Lung (tissue), 12 donors: Measurements from ENCODE around the gene DOCK1. TPM values are rescaled to one million over a fixed set of nuclear protein-coding genes. Genes with fewer than 3 reads are reported as not detected.

ENCODE experiments used
- ATAC-seq: fragments of 200-7000 bp; cut with Tn5 transposase; one replicate; pipeline ENCODE4 v1.9.1; 2020; ENCODE audit warnings: moderate number of reproducible peaks; ENCODE audit not compliant: insufficient read depth, low FRiP score
- DNase-seq, 3 donors: peaks; one replicate each; pipeline ENCODE4 v3.0.0-alpha.2; 2013 to 2017
- H3K27ac ChIP-seq, 2 donors: one replicate each; pipeline ENCODE4 v1.5.1; 2013; ENCODE audit warnings: mild to moderate bottlenecking in 2 of 2, moderate library complexity in 2 of 2, control low read depth in 1 of 2, inconsistent platforms in 1 of 2, low read depth in 1 of 2, low read length in 1 of 2
- H3K27me3 ChIP-seq, 3 donors: one replicate each; pipeline ENCODE4 v1.5.1; 2013; ENCODE audit warnings: low read length in 2 of 3; ENCODE audit not compliant: control insufficient read depth in 3 of 3, insufficient read depth in 3 of 3
- H3K36me3 ChIP-seq, 4 donors: one replicate each; pipeline ENCODE4 v1.5.1; 2013; ENCODE audit warnings: low read length in 4 of 4, mild to moderate bottlenecking in 1 of 4, moderate library complexity in 1 of 4; ENCODE audit not compliant: control insufficient read depth in 4 of 4, insufficient read depth in 4 of 4
- H3K4me1 ChIP-seq, 5 donors: one replicate each; pipeline ENCODE4 v1.5.1; 2013; ENCODE audit warnings: low read length in 5 of 5, mild to moderate bottlenecking in 2 of 5, moderate library complexity in 1 of 5; ENCODE audit not compliant: control insufficient read depth in 5 of 5, insufficient read depth in 5 of 5
- H3K4me3 ChIP-seq: one replicate; pipeline ENCODE4 v1.5.1; 2013; ENCODE audit warnings: mild to moderate bottlenecking, control low read depth, moderate library complexity
- H3K9ac ChIP-seq, 2 donors: one replicate each; pipeline ENCODE4 v1.5.1; 2013; ENCODE audit warnings: low read length in 2 of 2, control low read depth in 1 of 2; ENCODE audit not compliant: insufficient read depth in 1 of 2
- H3K9me3 ChIP-seq, 4 donors: one replicate each; pipeline ENCODE4 v1.5.1; 2013; ENCODE audit warnings: low read length in 3 of 4, mild to moderate bottlenecking in 1 of 4, moderate library complexity in 1 of 4; ENCODE audit not compliant: control insufficient read depth in 4 of 4, insufficient read depth in 3 of 4
- CTCF ChIP-seq: IDR thresholded peaks from 2 replicates; pipeline ENCODE4 v1.5.1; 2012; ENCODE audit warnings: mild to moderate bottlenecking; ENCODE audit errors: control extremely low read depth, extremely low read depth
- WGBS, 2 donors: extraction: QIAGEN DNeasy Blood & Tissue Kit; methylation state at CpG; one replicate each; pipeline ENCODE4 v1.1.7; 2013; 5-methylcytosine and 5-hydroxymethylcytosine counted together
- polyA plus RNA-seq, 2 donors: library from polyadenylated mRNA; stranded (reverse); fragments of 200-250 nt; gene quantifications; one replicate each; pipeline ENCODE4 v1.2.1, GENCODE V29; 2013
- total RNA-seq, 2 donors: library from RNA; depleted of rRNA in 1 of 2; stranded (reverse); fragments of >200 nt in 1 of 2; gene quantifications; one replicate each; pipeline ENCODE4 v1.2.1, GENCODE V29; 2014 to 2021
- donor health status: control.
- donor health status: control.
- donor health status: Bipolar disorder and iron deficiency.
- donor health status: healthy.
- donor health status: DM: yes; HTN: yes; CAD: no.

The DOCK1 gene
- total and polyA plus RNA-seq, 4 donors: 11.2 to 102 (median 30.5) TPM

- peaks cover 0 to 11% (median 5%) of the 10 kb centered on the region in 4 donors for H3K36me3 ChIP-seq
- 90 to 94% methylated on average over 5 of the region's 5 CpGs for WGBS, 2 donors
- H3K9ac ChIP-seq: no peak overlapping the region
- H3K27ac ChIP-seq: no peak overlapping the region
- H3K4me3 ChIP-seq: no peak overlapping the region
- TF ChIP-seq CTCF: no peak
- H3K4me1 ChIP-seq: no peaks in the 10 kb centered on the region
- H3K27me3 ChIP-seq: no peaks in the 10 kb centered on the region
- ATAC-seq (no peak), DNase-seq (no peak)
- H3K9me3 ChIP-seq: peaks cover 0 to 1% (median 0%) of the 10 kb centered on the region in 4 donors
Observed at GRCh38 chr10:127089446-127089845, 184.2 kb downstream of the DOCK1 start.

GRCh38 chr10:127090138-127090537 lies 184.9 kb downstream of the DOCK1 start:
- H3K9ac ChIP-seq: no peak overlapping the region
- no peak overlapping the region for H3K27ac ChIP-seq
- no peaks in the 10 kb centered on the region for H3K27me3 ChIP-seq
- peaks cover 0 to 11% (median 5%) of the 10 kb centered on the region in 4 donors for H3K36me3 ChIP-seq
- 89 to 94% methylated on average over 8 of the region's 8 CpGs for WGBS, 2 donors
- H3K4me1 ChIP-seq: no peaks in the 10 kb centered on the region
- H3K4me3 ChIP-seq: no peak overlapping the region
- no peak for DNase-seq
- no peak for ATAC-seq
- TF ChIP-seq CTCF: no peak
- peaks cover 0 to 1% (median 0%) of the 10 kb centered on the region in 4 donors for H3K9me3 ChIP-seq

GRCh38 chr10:127091354-127091753 lies 186.1 kb downstream of the DOCK1 start:
- Histone ChIP-seq H3K9me3 (peaks cover 0 to 1% (median 0%) of the 10 kb centered on the region in 4 donors), H3K4me1 (no peaks in the 10 kb centered on the region), H3K27me3 (no peaks in the 10 kb centered on the region), H3K27ac (no peak overlapping the region), H3K4me3 (no peak overlapping the region), H3K9ac (no peak overlapping the region), H3K36me3 (peaks cover 0 to 14% (median 5%) of the 10 kb centered on the region in 4 donors)
- ATAC-seq (no peak), DNase-seq (no peak)
- no peak for TF ChIP-seq CTCF
- WGBS, 2 donors: 94 to 97% methylated on average over 7 of the region's 7 CpGs

GRCh38 chr10:127092916-127093315 lies 187.7 kb downstream of the DOCK1 start:
- H3K36me3 ChIP-seq: peaks cover 0 to 18% (median 5%) of the 10 kb centered on the region in 4 donors
- no peaks in the 10 kb centered on the region for H3K4me1 ChIP-seq

More at GRCh38 chr10:127092916-127093315, 187.7 kb downstream of the DOCK1 start:
- Histone ChIP-seq H3K4me3 (no peak overlapping the region), H3K27me3 (no peaks in the 10 kb centered on the region), H3K27ac (no peak overlapping the region), H3K9me3 (peaks cover 0 to 1% (median 0%) of the 10 kb centered on the region in 4 donors), H3K9ac (no peak overlapping the region)
- no peak for ATAC-seq
- DNase-seq: no peak
- TF ChIP-seq CTCF: no peak
- 71 to 81% methylated on average over 9 of the region's 9 CpGs for WGBS, 2 donors
